GM21717 (cell line): Measurements from ENCODE around the gene MEIS1.

Experiments used
- ATAC-seq: cut with Tn5 transposase; IDR thresholded peaks from one replicate; pipeline ENCODE4 v1.9.1; 2021; ENCODE audit warnings: mild to moderate bottlenecking, moderate library complexity; ENCODE audit not compliant: unreplicated experiment

MEIS1 gene

DNA sequence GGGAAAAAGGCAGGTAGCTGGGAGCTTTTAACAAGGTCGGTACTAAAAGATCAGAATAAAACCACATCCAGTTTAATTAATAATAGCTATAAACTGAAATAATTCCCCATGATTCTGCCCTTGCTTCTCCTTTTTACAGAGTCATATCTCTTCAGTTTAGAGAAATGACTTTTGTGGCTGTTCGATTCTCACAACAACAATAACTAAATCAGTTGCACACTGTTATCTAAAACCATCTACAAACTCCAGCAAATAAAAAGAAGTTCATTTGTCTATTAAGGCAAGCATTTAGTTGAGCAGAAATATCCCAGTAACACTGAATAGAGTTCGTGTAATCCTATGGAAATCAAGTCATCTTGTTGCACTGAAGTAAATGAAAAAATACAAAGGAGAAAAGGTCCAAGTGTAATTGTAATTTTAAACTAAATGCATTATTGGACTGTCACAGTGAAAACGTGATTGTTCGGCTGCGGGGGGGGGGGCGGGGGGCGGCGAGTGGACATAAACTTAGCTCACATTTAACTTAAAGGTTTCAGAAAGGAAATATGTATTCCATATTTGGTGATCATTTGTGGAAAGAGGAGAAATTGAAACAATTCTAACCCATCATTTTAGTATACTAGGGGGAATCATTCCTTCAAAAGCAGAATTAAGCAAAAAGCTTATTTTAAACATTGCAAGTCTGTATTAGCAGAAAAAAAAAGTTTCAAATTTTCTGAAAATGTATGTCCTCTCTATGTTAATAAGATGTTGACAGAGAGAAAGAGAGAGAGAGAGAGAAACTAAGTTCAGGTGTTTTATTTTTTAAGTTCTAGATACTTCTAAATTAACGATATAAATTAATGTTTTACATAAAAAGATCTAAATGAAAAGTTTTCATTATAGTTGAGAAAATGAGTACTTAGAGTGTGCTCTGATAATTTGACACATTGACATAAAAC, 144.5 kb downstream of the MEIS1 start:
- no peak for ATAC-seq

DNA sequence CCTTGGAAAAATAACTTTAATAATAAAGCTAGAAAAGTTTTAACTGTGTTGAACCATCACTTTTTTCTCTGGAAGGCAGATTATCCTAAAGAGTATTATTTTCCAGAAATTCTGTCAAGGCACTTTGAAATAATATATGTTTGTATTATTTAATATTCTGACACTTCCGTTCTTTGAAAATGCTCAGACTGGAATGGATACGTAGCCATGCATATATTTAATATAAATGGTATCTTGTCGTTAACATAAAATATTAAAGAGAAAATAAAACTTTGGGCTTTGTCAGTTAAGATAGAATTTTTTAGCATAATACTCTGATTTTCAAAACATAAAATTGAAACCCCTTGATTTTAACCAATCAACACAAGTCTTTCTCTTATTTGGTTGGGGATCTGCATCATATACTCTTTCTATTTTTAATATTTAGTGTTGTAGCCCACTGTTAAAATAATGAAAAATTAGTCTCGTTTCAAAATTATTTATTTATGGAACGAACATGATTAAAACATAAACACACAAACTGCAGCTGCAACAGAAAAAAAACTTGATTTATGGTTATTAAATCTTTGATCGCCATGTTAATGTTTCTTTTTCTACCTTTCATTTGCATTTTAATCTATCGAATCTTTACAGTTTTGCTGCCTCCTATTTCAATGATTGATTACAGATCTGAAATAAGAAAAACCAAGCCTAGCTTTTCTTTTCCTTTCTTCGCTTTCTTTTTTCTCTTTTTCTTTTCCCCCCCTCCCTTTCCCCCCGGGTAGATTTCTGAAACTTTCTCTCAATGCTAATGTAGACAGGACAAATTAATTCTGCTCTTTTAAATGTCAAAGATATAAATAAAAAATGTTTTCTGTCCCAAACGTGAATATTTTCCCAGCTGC, 145.5 kb downstream of the MEIS1 start:
- no peak for ATAC-seq

DNA sequence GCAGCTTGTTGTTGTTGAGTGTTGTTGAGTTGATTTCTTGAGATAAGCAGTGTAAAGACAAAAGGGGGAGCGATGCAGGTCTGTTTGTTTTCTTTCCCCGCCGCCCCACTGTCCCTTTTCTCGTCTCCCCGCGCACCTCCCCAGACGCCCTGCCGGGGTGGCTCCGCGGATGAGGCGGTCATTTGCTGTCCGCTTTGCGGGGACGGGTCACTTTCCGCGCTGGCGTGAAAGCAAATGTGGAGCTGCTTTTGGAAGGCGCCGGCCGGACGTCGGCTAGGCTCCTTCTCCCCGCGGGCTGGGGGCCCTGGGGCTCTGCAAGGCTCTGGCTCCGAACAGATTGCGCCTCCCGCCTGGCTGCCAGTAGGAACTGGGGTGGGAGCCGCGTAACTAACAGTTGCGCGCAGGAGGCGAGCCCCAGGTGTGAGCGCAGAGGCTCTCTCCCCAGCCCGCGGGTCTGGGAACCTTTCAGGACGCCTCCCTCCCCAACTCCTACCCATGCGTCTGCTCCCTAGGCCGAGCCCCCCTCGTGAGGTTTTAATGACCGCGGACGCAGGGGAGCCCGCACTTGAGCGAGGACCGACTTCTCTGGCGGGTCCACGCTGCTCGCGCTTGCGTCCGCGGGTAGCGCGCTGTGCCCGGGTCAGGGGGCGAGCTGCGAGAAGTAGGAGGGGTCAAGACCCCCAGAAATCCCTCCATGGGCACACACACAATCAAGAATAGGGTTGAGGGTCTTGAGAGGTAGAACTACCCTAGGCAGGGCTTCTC, 146.6 kb downstream of the MEIS1 start:
- ATAC-seq, result no peak

DNA sequence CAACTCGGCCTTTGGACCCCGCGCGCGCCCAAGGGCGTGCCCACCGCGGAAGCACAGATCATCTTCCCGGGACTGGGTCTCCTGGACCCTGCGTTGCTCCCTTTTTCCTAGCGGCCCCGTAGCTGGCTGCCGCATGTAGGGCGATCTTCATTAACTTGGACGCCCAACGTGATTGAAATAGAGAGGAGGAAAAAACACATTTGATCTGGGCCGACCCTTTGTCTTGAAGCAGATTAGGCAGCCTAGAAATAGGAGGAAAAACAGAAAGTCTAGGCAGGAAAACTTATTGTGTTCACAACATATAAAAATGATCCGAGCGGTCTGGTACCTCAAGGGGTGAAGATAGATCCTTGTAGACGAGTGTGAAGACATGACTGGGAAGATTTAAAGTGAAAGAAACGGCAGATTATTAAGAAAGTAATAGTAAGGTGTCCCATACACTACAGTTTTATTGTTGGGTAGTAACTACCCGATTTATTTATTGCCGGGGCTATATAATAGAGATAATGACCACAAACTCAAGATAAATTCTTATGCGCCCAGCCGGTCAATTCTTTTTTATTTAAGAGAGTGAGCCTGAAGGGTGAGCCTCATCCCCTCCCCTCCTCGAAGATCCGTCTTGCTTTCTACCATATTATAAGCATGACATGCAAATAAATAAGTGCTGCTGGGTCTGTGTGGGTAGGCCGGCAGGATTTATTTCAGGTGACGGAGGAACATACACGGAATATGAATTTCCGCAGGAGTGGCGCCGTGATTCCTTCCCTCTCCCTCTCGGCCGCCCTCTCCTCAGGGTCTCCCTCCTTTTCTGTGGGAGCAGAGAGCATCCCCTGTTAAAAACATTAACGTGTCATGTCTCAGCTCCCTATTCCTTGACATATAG, 147.4 kb downstream of the MEIS1 start:
- ATAC-seq, result no peak

DNA sequence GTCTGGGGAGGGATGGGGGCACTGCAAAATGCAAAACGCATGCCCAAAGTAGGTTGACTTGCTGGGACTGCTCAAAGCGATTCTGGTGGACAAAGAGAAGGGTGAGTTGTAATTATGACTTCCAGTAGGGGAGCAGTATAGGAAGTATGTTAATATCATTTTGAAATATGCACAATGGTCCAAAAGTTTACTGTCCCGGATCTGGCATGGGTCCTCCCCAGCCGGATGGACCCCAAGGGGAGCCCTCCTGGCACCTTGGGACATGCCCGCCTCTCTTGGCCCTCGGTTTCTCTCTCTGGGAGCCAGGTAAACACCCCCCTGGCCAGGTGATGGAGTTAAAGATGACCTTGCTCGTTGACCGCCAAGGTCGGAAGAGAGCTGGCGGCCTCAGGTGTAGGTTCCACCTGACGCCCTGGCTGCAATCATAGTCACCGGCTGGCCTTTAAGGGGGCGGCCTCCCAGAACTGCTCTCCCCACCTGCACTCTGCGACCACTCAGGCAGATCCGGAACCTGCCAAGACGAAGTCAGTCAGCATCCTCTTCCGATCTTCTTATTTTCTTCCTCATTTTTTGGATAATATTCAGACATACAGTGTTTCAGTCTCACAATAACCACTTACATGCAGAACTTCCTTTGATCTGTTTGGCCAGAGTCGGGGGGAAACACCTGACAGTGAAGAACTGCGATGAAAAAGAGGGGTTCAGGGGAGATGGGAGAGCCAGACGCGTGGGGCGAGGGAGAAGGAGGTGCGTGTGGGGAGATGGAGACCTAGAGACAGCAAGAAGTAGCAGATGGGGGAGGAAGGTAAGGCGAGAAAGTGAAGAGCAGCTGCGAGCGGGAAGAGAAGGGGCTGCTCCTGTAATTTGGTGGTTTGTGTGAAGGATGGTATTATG, 148.3 kb downstream of the MEIS1 start:
- no peak for ATAC-seq

DNA sequence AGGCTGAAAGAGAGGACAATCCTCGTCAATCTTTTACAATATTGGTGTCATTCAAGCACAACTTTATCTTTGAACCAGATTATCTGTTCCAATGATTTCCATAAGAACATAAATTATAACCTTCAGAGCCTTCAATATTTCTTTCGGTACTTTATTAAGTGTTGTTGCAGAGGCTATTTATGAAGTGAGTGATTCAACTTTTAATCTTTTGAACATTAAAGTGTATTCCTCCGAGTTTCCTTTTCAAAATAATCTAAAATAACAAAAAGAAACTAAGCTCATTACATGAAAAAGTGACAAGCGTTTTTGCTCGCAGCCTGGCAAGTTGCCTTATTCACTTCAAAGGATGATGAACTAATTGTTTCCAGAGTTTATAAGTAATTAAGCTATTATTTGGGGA, 149.0 kb downstream of the MEIS1 start:
- ATAC-seq, result no peak

DNA sequence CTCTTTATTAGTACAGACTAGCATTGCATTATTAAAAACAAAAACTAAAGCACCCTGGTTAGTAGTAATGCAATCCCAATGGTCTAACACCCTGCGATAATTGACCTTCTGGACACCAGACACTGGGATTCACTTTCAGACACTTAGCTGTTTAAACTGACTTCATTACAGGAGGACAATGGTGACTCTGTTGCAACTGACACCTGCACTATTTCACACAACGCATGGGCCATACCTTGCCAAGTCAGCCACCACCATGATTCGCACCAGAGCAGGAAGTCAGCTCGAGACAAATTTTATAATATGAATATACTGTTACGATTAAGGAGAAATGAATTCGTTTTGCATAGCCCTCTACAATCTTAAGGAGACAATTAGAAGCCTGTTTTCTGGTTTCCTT, 150.7 kb downstream of the MEIS1 start:
- no peak for ATAC-seq

DNA sequence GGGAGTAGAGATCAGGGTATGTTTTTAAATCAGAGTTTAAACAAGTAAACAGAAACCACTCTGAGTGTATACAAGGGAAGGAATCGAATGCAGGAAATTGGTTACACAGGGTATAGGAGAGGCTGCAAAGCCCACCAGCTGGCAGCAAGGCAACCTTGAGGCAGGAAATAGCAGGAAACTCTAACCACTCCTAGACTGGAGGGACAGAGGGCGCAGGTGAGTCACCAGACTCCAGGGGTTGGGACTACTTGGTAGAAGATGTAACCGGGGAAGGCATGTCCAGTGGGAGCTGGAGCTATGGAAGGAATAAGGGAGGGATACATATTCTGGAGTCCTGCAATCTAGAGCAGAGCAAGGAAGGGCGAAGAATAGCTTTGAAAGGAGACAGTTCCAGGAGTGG, 152.3 kb downstream of the MEIS1 start:
- no peak for ATAC-seq

DNA sequence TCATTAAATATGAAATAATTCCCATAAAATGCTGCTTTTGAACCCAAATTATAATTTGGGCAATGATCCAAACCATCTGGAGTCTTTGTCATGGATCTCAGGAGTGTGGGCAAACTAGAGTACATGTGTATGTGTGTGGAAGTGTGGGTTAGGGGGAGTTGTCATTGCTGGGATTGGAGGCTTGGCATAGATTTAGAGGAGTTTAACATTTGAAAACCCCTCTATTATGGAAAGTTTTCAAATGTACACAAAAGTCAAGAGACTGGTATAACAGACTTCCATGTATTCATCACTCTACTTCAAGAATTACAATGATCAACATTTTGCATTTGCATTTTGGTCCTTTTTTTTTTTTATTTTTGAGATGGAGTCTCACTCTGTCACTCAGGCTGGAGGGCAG, 159.1 kb downstream of the MEIS1 start:
- no peak for ATAC-seq

DNA sequence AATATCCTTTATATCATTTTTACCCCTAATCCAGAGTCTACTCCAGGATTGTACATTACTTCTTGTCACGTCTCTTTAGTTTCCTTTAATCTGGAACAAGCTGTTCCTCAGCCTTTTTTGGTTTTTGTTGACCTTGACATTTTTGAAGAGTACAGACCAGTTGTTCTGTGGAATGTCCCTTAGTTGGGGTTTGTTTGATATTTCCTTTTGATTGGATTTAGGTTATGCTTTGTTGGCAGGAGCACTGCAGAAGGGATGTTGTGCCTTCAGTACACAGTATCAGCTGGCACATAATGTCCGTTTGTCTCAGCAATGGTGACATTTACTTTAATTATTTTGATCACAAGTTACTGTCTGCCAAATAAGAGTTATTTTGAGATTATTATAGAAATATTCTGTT, 160.6 kb downstream of the MEIS1 start:
- ATAC-seq, result no peak

DNA sequence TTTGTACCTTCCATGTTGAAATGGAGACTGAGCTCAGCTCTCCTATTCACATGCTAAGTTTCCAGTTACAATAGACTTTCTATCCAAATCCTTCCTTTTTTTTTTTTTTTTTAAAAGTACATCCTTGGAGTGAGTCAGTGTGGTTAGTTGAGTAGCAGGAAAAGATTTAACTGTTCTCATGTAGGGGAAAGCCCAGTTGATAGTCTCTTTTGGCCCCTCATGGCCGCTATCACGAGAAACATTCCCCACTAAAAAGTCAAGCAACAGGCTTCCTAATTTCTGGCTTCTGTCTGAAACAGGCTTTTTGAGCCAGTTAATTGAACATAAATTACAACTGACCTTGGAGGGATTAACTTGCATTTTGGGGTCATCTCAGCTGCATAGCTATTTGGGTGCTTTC, 161.3 kb downstream of the MEIS1 start:
- ATAC-seq, result no peak

DNA sequence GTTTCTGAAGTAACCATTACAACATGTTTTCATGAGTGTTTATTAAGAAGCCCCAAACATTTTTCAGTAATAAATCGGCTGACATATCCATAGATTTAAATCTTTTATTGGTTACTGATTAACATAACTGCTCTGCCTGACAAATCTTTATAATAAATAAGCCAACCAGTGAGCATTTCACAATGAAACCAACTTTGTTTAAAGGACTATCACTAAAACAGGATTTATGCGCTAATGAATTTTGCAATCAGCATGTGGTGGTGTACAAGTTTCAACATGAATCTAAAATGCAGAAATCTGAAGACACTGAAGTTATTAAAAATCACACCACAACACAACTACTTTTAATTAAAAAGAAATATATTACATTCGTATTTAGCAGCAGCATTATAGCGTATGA, 166.7 kb downstream of the MEIS1 start:
- no peak for ATAC-seq

DNA sequence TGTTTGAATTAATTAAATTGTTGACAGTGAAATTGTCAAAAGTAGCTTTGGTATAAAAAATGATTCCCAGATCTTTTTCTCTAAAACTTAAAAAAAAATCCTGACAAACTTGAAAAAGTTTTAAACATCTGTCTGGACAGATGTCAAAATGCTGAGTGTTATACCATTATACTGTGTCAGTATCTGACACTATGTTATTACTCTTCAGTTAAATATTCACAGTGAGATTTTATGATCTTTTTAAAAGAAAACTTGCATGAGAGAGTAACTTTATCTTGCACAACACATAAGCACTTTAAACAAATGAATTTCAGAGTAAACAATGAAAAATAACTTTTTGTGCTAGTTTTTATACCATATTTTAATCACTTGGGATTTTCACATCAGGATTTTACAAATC, 167.4 kb downstream of the MEIS1 start:
- no peak for ATAC-seq

DNA sequence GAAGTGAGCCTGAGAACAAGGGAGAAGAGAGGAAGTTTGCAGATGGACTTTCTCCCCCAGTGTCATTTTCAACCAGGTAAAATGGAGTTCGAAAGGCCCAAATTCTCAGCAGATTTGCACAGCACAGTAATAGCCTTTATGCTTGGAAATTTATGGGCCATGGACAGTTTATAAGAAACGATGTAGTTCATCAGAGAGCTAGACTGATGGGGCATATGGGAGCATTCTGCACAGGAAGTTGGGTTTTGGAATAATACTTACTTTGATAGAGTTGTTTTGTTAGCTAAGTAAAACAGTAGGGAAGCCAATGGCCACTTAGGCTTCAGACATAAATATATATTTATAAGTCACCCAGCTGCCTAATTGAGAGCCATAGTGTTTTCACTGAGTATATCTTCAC, 169.4 kb downstream of the MEIS1 start:
- no peak for ATAC-seq

DNA sequence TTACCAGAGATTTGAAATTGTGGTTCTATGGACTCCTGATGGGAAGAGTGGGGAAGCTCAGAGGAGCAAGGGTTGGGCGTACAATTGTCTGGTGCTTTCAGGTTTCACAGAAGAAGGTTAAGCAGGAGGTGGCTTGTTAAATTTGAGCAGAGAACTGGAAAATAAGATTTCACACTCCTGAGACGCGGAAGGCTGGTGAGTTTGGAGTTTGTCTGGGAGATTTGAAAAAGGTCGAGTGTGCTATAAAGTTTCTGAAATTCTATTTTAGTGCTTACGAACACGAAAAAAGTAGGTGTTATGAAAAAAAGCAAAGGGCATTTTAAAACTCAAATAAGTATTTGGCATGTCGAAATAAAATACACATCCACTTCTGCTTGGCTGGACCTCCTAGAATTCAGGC, 170.1 kb downstream of the MEIS1 start:
- no peak for ATAC-seq

DNA sequence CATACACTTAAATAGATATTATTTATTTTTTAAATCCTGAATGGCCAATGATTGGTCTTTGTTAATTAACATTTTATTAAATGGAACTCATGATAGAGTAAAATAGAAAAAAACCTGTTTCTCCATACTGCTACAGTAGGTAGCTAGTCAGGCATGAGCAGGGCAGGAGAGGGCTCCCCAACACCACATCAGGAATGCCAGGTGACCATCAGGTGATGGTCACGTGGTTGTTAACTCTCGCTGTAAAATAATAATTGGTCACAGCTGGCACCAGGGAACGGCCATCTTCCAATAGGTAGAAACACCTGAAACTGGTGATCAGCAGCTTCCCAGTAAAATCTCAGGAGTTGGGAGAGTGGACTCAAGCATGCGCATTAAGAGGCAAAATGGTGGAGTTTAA, 172.2 kb downstream of the MEIS1 start:
- no peak for ATAC-seq
